Measurements from ENCODE around the gene PAQR4. TPM values are rescaled to one million over a fixed set of nuclear protein-coding genes. Genes with fewer than 3 reads are reported as not detected.

The PAQR4 gene

GRCh38 chr16:3022684-3023414 lies 53.7 kb downstream of the PAQR4 start:
- H3K36me3 ChIP-seq (ENCODE audit: insufficient read depth, low read length): peaks cover 29% of the 10 kb centered on the region
- peaks cover 21% of the 10 kb centered on the region for H3K4me1 ChIP-seq (ENCODE audit: control insufficient read depth, insufficient read depth, low read length)
- H3K9ac ChIP-seq (ENCODE audit: low read depth, low read length): peak overlapping the region; percentile 100
- no peaks in the 10 kb centered on the region for H3K27me3 ChIP-seq (ENCODE audit: control insufficient read depth, insufficient read depth, low read length)
- H3K4me3 ChIP-seq (ENCODE audit: low read length): peak overlapping the region; percentile 97
- H3K9me3 ChIP-seq (replicated peaks; ENCODE audit: low read length): no peaks in the 10 kb centered on the region
- H3K4me2 ChIP-seq (ENCODE audit: low read length): peak overlapping the region; percentile 96

Small RNA genes lying within 50 kb of the gene (small RNA-seq; reads per million reads assigned to genes)
- not detected for gene LINC00514
